NCI-H526 treated with DMSO at 0.1 percent for 48 hours (cell line): ENCODE results near the gene NPM3.
A peak's percentile ranks its signal among the peaks of the same experiment; 100 is the strongest.
"Not testable (repeated sequence)": the region's sequence is repeated elsewhere in the genome, so short reads cannot be mapped to it uniquely, and the experiment has no call there.

Experiments
- DNase-seq: peaks from one replicate; lab custom pipeline; 2025; lab: John Stamatoyannopoulos, UW

NPM3 gene

DNA sequence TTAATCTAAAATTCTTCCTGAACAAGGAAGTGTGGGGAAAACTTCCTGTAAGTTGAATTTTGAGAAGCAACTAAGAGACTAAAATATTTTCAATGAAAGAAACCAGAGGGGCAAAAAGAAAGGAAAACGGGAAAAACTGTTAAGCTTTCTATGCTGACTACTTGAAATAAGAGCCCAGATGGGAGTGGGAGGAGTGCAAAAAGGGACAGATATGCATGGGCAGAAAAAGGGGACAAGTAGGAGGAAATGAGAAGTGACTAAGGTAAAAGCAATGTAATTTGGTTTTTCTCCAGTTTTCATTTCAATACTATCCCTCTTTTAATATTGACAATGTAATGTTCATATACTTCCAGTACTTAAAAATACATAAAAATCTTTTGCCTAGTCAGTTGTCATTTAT, 23.9 kb upstream of the NPM3 start:
- DNase-seq = no peak

DNA sequence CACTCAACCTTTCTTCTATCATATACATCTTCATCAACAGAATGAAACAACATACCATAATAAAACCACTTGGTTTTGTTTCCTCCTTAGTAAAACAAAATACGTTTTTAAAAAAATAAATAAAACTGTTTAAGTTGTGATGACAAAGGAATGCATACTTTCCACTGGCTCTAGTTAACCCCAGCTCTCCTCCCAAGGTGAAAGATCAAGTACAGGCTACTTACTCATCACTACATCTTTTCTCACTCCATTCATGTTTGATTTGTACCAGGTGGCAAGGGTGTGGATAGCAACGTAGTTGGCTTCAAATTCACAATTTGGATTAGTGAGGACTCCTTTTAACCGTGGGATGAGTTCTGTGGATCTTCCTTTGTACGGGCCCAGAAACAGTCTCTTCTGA, 20.3 kb upstream of the NPM3 start:
- DNase-seq = no peak

DNA sequence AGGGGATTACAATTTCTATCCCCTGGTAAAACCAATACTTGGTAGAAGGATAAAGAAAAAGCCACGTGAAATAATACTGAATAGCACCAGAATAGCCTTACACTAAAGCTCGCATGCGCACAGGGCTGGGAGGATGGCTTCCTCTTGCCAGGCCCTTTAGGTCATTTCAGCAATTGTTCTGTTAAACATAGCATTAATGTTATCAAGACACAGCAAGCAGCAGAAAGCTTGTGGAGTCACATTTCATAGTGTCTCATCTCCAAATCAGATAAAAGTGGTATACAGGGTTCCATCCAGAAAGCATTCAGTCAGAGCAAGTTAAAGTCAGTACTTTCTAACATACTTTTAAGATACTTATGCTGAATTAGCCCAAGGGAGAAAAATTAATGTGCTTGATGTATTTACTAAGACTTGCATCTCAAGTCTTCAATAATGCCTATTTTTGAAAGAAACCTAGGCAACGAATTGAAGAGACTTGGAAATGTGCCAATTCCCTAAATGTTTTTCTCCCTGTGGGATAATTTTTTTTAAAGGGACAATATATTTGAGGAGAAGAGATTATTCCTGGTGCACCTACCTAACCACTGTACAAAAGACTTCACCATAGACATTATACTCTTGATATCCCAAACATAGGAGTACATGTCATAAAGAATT, 14.3 kb upstream of the NPM3 start:
- no peak for DNase-seq

DNA sequence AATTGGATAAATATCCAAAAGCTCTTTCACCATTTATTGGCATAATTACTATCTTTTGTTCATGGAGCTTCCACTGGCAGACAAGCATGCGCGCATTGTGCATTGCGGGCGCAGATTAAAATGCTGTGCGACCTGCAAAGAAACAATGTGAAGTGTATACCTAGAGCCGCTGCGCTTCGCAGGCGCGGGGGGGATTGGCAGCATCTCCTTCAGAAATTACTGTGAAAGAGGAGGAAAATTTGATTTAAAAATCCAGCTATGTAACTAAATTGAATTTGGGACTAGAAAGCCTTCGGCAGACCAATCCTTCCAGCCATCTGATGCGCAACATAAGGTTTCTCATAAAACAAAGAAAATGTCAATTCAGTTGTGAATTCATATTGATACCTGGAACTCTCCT, 10.3 kb upstream of the NPM3 start:
- no peak for DNase-seq

DNA sequence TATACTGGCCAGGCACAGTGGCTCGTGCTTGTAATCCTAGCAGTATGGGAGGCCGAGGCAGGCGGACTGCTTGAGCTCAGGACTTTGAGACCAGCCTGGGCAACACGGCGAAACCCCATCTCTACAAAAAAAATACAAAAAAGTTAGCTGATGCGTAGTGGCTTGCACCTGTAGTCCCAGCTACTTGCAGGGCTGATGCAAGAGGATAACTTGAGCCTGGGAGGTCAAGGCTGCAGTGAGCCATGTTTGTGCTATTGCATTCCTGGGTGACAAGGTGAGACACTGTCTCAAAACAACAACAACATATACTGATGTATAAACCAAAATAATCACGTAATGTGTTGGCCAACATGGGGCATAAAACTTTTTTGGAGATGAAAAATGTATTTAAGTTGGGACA, 6.4 kb upstream of the NPM3 start:
- no peak for DNase-seq

DNA sequence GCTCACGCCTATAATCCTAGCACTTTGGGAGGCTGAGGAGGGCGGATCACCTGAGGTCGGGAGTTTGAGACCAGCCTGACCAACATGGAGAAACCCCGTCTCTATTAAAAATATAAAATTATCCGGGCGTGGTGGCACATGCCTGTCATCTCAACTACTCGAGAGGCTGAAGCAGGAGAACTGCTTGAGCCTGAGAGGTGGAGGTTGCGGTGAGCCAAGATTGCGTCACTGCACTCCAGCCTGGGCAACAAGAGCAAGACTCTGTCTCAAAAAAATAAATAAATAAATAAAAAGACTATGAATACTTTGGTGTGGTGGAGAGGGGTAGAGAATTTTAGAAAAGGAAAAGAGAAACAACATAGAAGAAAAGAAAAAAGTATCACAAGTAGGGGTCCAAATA, 6.0 kb upstream of the NPM3 start:
- not testable (repeated sequence) for DNase-seq

DNA sequence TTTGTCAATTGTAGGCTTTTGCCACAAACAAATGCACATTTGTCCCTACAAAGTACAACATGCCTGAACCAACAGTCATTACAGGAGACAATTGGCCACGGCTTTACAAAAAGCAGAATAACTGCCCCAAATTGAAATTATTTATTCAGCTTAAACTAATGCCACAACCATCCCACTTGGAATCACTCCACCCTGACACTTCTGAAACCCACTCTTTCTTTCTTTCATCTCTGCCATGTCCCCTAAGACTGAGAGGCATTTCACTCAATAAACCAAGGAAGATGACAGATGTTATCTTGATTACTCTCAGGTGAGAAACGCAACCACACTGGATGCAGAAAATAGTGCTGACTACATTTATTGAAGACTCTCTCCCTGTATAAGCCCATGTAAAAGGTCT, 2.6 kb upstream of the NPM3 start:
- no peak for DNase-seq

DNA sequence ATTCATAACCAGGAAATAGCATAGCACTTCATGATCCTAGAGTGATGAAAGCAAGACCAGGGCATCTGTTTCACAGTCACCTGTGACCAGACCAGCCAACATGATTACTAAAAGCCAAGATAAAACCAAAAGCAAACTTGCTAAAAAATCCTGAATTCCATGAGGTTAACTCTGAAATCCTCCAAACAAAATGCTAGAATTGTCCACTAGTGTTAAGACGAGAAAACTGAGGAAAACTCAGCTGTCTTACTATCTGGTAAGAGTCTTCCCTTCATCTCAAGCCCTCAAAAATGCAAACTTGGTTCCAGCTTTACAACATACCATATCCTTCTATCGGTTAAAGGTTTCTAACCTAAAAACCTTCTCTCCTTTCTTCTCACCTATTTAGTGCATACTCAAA, 1.3 kb upstream of the NPM3 start:
- DNase-seq = no peak

DNA sequence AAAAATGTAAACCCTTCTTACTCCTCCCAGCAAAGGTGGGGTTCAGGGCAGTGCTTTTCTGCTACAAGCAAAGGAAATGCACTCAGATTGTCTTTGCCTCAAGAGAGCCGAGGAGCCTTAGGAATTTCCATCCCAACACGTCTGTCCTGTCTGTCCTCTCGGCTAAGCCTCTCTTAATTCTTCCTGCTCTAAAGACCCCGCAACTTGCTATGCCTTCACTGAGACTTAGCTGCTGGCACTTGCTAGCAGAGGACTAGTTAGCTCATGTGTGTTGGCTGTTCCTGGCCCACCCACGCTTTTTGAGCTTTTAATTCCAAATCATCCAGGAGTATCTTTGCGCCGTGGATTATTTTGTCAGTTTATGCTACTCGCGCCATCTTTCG, 481 bp upstream of the NPM3 start:
- no peak for DNase-seq

DNA sequence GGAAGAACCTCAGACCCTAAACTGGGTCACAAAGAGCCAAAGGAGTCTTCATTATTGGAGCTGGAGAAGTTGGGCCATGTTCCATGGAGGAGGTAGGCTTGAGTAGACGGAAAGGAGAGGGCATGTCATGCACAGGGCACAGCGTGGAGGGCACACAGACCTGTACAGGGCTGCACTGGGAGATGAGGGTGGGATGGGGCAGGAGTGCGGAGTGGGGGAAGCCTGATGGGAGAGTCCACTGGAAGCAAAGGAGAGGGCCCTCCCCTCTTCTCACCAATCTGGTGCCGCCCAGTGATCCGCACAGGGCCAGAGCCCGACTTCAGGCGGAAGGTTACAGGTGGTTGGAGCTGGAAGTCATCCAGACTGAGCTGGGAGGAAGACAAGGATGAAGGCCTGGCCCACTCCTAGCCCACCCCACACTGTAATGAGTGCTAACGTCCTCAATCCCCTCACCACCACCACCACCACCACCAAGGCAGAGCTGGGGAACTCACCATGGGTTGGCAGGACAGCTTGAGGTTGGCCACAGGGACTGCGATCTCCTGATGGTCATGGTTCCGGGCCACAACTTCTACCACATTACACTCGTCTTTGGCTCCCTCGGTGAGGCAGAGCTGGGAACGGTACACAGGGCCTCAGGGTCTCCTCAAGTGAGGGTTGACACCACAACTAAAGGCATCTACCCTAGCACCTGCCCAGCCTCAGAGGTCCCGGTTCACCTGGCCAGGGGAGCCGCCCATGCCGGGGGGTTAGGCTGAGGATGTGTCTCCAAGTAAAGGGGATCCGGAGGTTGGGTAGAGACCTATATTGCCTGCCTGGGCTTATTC, 1.0 kb downstream of the NPM3 start:
- no peak for DNase-seq

DNA sequence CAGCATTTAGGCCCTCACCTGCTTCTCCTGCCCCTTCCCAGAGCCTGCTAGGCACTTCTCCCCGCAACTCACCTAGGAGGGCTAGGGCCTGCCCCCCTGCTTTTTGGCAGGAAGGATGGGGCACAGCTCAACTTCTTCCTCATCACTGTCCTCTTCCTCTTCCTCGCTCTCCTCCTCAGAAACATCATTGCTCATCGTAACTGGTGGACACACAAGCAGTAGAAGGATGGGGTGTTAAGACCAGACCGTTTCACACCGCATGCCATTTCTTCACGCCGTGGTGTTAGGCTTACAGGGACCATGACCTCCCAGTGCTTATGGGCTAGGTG, 1.6 kb downstream of the NPM3 start:
- no peak for DNase-seq

DNA sequence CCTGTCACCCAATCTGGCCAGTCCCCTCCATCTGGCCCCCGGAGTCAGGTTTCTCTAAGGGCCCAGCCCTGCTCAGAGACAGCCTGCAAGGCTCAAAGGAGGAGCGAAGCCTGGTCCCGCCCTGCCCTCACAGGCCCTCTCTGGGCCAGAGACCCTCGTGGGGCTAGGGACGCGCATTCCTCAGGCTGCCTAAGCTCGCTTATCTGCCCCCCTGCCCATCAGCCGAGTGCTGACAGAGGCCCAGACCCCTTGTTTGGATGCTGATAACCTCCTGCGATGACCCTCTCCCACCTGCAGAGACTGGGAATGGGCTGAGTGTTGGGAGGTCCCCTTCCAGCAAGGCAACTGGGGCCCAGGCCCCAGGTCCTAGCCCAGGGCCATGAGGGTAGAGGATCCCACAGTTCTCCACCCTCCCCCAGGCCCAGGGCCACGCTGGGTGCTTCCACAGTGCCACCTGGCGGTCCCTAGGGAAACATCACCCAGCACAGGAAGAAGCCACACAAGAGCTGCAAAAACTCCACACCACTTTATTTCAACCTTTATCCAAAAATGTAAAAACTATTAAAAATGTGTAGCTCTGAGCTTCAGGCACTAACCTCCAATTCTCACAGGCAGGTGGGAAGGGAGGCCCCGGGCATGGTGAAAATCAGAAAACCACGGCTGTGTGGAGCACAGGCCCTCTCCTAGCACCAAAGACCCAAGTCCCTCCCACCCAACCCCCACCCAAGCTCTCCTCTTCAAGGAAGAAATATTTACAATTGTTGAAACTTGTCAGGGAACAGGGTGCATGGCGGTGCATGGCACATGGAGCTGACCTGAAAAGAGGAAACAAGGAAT, 2.2 kb downstream of the NPM3 start:
- DNase-seq = peak; percentile 8

DNA sequence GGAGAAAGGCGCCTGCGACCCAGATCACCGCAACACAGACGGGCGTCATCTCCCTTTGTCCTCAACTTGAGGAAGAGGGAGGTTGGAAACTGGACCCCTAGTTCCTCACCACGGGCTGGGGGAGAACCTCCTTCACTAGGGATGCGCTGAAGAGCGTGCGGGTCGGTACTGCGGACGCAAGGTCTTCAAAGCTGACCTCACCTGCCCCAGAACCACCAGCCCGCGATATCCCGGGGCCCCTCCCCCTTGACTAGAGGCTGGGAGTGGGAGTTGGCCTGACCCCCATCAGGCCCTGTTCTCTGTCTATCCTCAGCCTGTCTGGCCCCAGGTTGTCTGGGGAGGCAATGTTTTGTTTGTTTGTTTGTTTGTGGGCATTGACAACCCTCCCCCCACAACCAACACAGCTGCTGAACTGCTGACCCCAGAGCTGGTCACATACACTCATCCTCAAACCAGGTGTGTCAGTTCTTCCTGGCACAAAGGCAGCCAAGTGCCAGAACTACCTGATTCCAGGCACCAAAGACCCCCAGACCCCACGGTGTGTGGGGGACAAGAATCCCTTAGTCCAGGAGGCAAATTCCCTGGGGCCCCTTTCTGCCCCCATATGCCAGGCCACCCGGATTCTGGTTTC, 2.9 kb downstream of the NPM3 start:
- DNase-seq = no peak

DNA sequence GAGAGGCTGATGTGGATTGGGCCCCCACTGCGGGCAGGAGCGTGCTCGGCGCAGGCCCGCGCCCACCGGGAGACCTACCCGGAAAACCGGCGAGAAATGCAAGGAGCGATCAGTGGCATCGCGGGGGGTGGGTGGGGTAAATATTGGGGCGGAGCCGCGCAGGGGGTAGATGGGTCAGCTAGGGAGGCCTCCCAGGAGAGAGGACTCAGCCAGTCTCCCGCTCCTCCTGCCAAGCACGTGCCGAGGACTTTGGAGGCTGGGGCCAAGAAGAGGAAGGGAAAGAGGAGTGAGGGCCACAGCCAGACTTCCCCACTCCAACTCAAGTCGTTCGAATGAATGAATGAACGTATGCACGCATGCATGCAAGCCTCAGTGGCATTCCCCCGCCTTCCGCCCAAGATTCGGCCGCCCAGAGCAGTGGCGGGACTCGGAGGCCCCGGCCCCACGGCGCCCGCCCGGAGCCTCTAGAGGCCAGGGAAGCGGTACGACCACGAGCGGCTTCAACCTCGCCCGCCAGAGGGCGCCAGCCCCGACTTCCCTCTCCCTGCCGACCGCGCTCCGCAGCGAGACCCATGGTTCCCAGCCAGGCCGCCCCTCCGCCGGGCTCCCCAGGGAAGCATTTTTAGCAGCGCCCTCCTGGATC, 3.6 kb downstream of the NPM3 start:
- peak; percentile 18 for DNase-seq

DNA sequence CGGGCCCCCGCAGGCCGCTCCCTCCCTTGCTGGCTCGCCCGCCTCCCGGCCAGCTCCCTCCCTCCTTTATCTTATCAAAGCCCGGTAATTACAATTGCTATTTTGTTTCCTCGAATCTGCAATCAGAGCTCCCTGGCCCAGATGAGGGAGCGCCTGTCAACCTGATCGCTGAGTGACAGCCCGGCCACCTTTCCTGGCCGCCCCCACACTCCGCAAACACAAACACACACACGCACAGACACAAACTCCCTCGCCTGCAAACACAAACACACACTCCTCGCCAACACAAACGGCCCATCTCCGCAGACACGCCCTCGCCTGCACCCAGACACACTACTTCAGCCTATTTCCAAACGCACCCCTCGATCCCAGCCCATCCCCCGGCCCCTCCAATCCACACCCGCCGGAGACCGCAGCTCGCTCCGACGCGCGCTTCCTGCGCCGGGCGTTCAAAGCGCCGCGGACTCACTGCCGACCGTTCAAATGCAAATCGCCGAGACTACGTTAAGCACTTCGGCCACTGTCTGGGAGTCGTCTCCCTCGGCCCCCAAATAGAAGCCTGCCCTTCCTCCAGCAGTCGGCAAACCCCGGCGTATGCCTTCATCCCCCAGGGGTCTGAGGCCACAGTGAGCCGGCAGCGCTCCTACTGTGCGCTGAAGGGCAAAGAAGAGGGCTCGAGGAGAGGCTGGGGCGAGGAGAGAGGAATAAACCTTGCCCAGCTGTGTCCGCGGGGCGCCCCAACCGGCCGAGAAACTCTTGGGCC, 4.3 kb downstream of the NPM3 start:
- DNase-seq = peak; percentile 37

DNA sequence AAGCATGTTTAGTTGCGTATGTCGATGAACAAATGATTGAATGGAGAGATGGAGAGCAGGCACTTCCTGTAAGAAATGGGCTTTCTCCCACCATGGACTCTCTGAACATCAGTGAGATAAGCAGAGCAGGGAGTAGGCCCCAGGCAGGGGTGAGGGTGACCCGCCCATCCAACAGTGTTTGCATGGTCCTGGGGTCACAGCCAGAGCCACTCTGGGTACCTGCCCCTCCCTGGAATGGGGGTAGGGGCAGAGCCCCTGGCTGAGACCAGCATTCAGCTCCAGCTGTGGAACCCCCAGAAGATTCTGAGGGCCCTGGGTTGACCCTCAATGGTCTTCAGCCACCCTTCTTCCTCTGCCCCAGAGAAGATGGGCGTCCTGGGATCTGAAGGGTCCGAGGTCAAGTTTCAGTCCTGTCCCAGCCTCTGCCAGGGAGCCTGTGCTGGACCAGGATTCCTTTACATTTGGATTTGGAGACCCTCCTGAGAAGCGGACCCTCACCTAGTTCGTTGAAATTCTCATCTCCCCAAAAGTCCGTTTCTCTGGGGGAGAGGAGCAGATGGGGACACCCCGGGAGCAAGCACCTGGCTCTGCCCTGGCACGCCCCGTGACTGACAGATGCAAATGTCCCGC, 5.0 kb downstream of the NPM3 start:
- no peak for DNase-seq

DNA sequence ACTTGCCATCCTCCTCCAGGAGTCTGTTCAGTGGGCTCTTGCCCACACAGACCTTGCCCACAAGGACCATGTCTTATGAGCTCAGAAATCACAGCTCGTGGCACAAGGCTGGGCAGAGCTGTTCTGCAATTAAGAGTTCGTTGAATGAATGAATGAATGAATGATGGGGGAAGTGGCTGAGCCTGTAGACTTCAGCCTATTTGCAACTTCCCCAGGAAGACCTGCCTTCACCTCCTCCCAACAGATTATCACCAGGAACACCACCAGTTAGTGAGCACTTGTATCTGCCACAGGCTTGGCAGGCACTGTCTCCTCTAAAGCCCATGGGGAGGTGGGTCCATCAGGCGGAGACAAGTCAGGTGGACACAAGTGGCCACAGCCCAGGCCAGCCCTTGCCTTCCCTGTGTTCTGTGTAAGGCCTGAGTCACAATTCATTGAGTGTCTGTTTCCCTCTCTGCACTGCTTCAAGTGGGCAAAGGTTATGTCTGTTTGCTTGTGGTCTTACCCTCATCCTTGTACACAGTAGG, 5.6 kb downstream of the NPM3 start:
- DNase-seq = no peak

DNA sequence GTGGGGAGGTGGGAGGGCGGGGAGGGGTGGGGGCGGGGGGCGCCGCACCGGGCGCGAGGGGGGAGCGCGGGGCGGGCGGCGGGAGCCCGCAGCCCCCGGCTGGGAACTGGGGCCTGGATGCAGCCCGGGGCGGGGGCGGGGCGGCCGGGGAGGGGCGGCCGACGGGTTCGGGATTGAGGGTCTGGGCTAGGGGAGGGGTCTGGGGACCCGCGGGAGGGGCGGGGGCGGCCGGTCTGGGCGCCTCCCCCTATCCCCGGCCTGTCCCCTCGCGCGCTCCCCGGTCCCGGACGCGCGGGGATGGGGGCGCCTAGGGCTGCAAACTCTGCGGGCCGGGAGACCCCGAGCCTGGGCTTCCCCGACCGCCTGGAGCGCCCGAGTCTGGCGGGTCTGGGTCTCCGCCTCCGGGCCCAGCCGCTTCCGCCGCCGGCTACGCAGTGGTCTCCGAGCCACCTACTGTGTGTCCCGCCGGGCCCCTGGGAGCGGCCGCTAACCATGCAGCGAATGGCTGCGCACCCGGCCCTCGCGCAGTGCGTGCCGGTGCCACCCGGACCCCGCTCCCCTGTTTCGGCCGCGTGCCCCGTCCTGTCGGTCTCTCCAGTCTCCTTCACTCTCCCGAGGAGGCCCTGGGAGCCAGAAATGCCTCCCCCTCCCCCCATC, 7.0 kb downstream of the NPM3 start:
- no peak for DNase-seq

DNA sequence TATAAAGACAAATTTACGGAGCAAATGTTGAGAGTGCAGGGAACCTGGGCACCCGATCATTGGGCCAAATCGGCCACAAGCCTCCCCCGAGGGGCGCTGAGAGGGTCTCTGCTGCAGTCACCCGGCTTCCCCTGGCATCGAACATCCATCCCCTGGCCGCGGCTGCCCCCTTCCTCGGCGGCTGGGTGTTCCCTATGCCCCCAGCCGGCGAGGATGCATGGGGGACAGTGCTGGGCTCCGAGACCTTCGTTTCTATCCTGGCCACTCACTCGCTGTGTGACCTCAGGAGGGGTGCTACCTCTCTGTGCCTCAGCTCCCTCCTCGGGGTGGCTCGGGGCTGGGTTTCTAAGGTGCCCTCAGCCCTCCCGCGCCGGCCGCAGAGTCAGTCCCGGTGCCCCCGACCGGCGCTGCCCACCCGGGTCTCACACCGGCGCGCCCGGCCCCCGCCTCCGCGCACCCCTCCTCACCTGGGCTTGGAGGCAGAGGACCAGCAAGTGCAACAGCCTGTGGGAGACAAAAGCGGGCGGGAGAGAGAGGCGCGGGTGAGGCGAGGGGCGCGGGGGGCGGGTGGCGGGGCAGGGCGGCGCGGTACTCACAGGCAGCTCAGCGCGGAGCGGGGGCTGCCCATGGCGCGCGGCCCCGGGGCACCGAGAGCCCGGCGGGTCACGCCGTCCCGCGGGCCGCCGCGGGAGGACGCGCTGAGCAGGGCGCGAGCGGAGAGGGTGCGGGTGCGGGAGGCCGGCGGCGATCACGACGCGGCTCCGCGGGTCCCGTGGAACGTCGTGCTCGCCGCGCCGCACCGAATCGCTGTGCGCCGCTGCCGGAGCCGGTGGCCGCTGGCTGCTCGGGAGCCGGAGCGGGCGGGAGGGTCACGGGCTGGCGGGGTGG, 7.7 kb downstream of the NPM3 start, which contains the start of gene FGF8:
Gene FGF8 (minus strand): TSS at position 842 of the 888 bp plus-strand sequence. CDS start 214 bp downstream, at position 628.
- no peak for DNase-seq
